ENCODE results near the gene LRMDA.

The LRMDA gene

GRCh38 chr10:75606203-75606779 lies 174.9 kb downstream of the LRMDA start:
- Histone ChIP-seq H3K36me3 (no peaks in the 10 kb centered on the region), H3K4me2 (no peak overlapping the region), H3K9ac (no peak overlapping the region), H3K9me3 (replicated peaks in 1 of 11) (no peaks in the 10 kb centered on the region), H4K20me1 (no peaks in the 10 kb centered on the region), H3K4me3 (no peak overlapping the region), H3K4me1 (peaks cover 0 to 18% (median 3%) of the 10 kb centered on the region in 10 experiments; a peak in 9 of 20 replicates), H3K27ac (no peak overlapping the region), H3K27me3 (no peaks in the 10 kb centered on the region)
- TF ChIP-seq Cebpa-rat (IDR thresholded peaks at IDR 0.05), result no peak

GRCh38 chr10:75607576-75607975 lies 176.2 kb downstream of the LRMDA start:
- Histone ChIP-seq H3K4me1 (peaks cover 0 to 31% (median 12%) of the 10 kb centered on the region in 10 experiments; a peak in 12 of 20 replicates), H3K9ac (no peak overlapping the region), H3K36me3 (no peaks in the 10 kb centered on the region), H3K4me3 (no peak overlapping the region), H3K27me3 (no peaks in the 10 kb centered on the region), H3K27ac (no peak overlapping the region), H3K9me3 (replicated peaks in 1 of 11) (no peaks in the 10 kb centered on the region), H3K4me2 (no peak overlapping the region), H4K20me1 (no peaks in the 10 kb centered on the region)
- TF ChIP-seq Cebpa-rat (IDR thresholded peaks at IDR 0.05), result no peak

- Histone ChIP-seq H3K9me3 (replicated peaks in 1 of 11) (no peaks in the 10 kb centered on the region), H4K20me1 (no peaks in the 10 kb centered on the region), H3K9ac (no peak overlapping the region), H3K4me3 (no peak overlapping the region), H3K27ac (peak overlapping the region in 3 of 11 experiments; percentile 92 to 94 (median 93); a peak in 5 of 22 replicates), H3K36me3 (no peaks in the 10 kb centered on the region), H3K27me3 (peaks cover 0 to 4% (median 0%) of the 10 kb centered on the region in 11 experiments; a peak in 1 of 22 replicates), H3K4me2 (peak overlapping the region in 3 of 11 experiments; percentile 87 to 92 (median 89); a peak in 6 of 22 replicates), H3K4me1 (peaks cover 0 to 54% (median 20%) of the 10 kb centered on the region in 10 experiments; a peak in 12 of 20 replicates)
- no peak for TF ChIP-seq Cebpa-rat (IDR thresholded peaks at IDR 0.05)
These were observed 178.8 kb downstream of the LRMDA start for GRCh38 chr10:75610183-75610582.

GRCh38 chr10:75611172-75611992 lies 180.0 kb downstream of the LRMDA start:
- no peaks in the 10 kb centered on the region for H3K36me3 ChIP-seq
- H3K27me3 ChIP-seq, result peaks cover 0 to 4% (median 0%) of the 10 kb centered on the region in 11 experiments; a peak in 1 of 22 replicates
- H3K9me3 ChIP-seq (replicated peaks in 1 of 11), result no peaks in the 10 kb centered on the region
- no peak overlapping the region for H3K4me3 ChIP-seq
- peak overlapping the region in 6 of 11 experiments; percentile 42 to 94 (median 86); a peak in 11 of 22 replicates for H3K27ac ChIP-seq
- H3K9ac ChIP-seq, result peak overlapping the region in 4 of 11 experiments; percentile 56 to 79 (median 76); a peak in 9 of 22 replicates
- H4K20me1 ChIP-seq, result no peaks in the 10 kb centered on the region
- peaks cover 0 to 65% (median 20%) of the 10 kb centered on the region in 10 experiments; a peak in 12 of 20 replicates for H3K4me1 ChIP-seq
- peak overlapping the region in 5 of 11 experiments; percentile 65 to 92 (median 87); a peak in 10 of 22 replicates for H3K4me2 ChIP-seq
- TF ChIP-seq Cebpa-rat (IDR thresholded peaks at IDR 0.05), result no peak

GRCh38 chr10:75611993-75612372 lies 180.6 kb downstream of the LRMDA start:
- H3K9ac ChIP-seq, result peak overlapping the region in 4 of 11 experiments; percentile 56 to 79 (median 76); a peak in 9 of 22 replicates
- H3K9me3 ChIP-seq (replicated peaks in 1 of 11), result no peaks in the 10 kb centered on the region
- peaks cover 0 to 71% (median 20%) of the 10 kb centered on the region in 10 experiments; a peak in 12 of 20 replicates for H3K4me1 ChIP-seq
- no peaks in the 10 kb centered on the region for H4K20me1 ChIP-seq
- H3K4me3 ChIP-seq, result no peak overlapping the region
- H3K4me2 ChIP-seq, result peak overlapping the region in 5 of 11 experiments; percentile 65 to 92 (median 87); a peak in 10 of 22 replicates
- no peaks in the 10 kb centered on the region for H3K36me3 ChIP-seq
- H3K27ac ChIP-seq, result peak overlapping the region in 6 of 11 experiments; percentile 42 to 94 (median 86); a peak in 11 of 22 replicates
- TF ChIP-seq Cebpa-rat (IDR thresholded peaks at IDR 0.05), result no peak
- peaks cover 0 to 4% (median 0%) of the 10 kb centered on the region in 11 experiments; a peak in 1 of 22 replicates for H3K27me3 ChIP-seq

GRCh38 chr10:75612904-75613684 lies 181.7 kb downstream of the LRMDA start:
- TF ChIP-seq Cebpa-rat (IDR thresholded peaks at IDR 0.05), result peak in 5 of 11 experiments; percentile 15 to 64 (median 59); a peak in 5 of 22 replicates
- peak overlapping the region in 5 of 11 experiments; percentile 61 to 92 (median 87); a peak in 10 of 22 replicates for H3K4me2 ChIP-seq
- H3K36me3 ChIP-seq, result no peaks in the 10 kb centered on the region
- H3K9me3 ChIP-seq (replicated peaks in 1 of 11), result no peaks in the 10 kb centered on the region
- no peaks in the 10 kb centered on the region for H4K20me1 ChIP-seq
- peaks cover 0 to 4% (median 0%) of the 10 kb centered on the region in 11 experiments; a peak in 1 of 22 replicates for H3K27me3 ChIP-seq
- H3K4me1 ChIP-seq, result peaks cover 0 to 82% (median 20%) of the 10 kb centered on the region in 10 experiments; a peak in 12 of 20 replicates
- peak overlapping the region in 6 of 11 experiments; percentile 44 to 94 (median 86); a peak in 10 of 22 replicates for H3K27ac ChIP-seq
- H3K4me3 ChIP-seq, result 0 out of 20 replicates have a peak overlapping the region, but pooled peaks of 1 of the 10 experiments have one; percentile 7
- peak overlapping the region in 5 of 11 experiments; percentile 32 to 74 (median 67); a peak in 9 of 22 replicates for H3K9ac ChIP-seq

- Histone ChIP-seq H3K4me2 (peak overlapping the region in 5 of 11 experiments; percentile 61 to 87 (median 82); a peak in 10 of 22 replicates), H3K4me1 (peaks cover 0 to 82% (median 20%) of the 10 kb centered on the region in 10 experiments; a peak in 12 of 20 replicates), H3K9me3 (replicated peaks in 1 of 11) (no peaks in the 10 kb centered on the region), H4K20me1 (no peaks in the 10 kb centered on the region), H3K27ac (peak overlapping the region in 6 of 11 experiments; percentile 44 to 94 (median 78); a peak in 10 of 22 replicates), H3K4me3 (0 out of 20 replicates have a peak overlapping the region, but pooled peaks of 1 of the 10 experiments have one; percentile 7), H3K27me3 (peaks cover 0 to 4% (median 0%) of the 10 kb centered on the region in 11 experiments; a peak in 1 of 22 replicates), H3K36me3 (no peaks in the 10 kb centered on the region), H3K9ac (peak overlapping the region in 4 of 11 experiments; percentile 51 to 70 (median 61); a peak in 7 of 22 replicates)
- TF ChIP-seq Cebpa-rat (IDR thresholded peaks at IDR 0.05), result no peak
These were observed 182.5 kb downstream of the LRMDA start for GRCh38 chr10:75613685-75614504.

Data from BLaER1 treated with 17β-estradiol and CSF1 and Interleukin-3, amounts not matched to agents 10 nM and 100 nM (cell line).